HG03558 (cell line): Measurements from ENCODE around the gene C2orf80.
"Not testable (repeated sequence)": the region's sequence is repeated elsewhere in the genome, so short reads cannot be mapped to it uniquely, and the experiment has no call there.

ENCODE experiments used
- ATAC-seq: cut with Tn5 transposase; IDR thresholded peaks from one replicate; pipeline ENCODE4 v1.9.1; 2021; ENCODE audit warnings: moderate number of reproducible peaks; ENCODE audit not compliant: unreplicated experiment; ENCODE audit errors: extremely low read depth

Gene C2orf80

DNA sequence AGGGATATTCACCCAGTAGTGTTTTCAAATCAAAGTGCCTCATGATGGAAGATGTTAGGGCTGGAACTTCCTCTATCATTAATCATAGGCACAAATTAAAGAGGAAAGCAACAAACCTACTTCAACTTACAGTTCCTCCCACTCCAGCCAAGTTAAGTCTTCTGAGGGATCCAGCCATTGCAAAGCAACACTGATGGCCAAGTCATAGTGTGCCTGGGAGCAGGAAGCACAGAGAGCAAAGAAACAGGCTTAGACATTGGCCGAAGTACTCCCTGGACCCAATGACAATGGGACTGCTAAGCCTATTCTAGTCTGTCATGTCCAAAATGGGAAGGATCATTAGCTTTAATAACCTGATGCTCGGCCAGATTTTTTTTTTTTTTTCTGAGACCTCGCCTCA is 7.0 kb downstream of the C2orf80 start:
- ATAC-seq: no peak

DNA sequence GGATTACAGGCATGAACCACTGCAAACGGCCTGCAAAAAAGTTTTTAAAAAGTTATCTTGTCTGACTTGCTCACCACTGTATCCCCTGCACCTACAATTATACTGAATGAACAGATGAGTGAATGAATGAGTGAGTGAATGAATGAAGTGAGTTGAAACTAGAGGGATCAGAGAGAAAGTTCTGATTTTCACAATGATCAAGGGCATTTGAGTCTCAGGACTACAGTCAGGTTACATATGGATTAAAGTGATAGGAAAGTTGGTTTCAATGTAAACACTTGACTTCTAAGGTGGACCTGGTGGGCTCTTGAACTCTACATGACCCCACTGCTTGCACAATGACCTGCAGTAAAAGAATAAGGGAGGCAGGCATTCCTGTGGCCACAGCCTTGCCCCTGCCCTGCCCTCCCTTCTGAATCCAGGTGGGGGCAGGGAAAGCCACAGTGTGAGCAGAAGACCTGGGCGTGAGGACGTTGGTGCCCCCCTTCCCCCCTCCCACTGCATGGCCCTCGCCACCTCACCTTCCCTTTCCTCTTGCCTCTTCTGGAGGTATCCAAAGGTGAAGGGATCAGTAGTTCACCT is 10.7 kb downstream of the C2orf80 start:
- no peak for ATAC-seq

DNA sequence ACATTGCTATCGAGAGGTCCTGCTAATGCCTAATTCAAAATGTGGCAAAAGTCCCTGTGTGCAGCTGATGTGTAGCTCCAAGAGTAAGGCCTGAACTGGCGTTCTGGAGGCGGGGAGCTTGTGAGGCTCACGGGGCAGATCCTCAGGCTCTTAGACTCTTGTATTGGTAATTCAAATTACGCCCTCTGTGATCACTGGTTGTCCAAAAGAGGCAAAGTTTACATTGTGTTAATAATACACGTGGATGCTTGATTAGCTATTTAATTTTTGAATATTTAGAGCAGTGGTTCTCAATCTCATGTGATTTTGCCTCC is 14.0 kb downstream of the C2orf80 start:
- ATAC-seq: no peak

GRCh38 chr2:208175069-208175839 is 14.6 kb downstream of the C2orf80 start:
- ATAC-seq: peak; percentile 92

DNA sequence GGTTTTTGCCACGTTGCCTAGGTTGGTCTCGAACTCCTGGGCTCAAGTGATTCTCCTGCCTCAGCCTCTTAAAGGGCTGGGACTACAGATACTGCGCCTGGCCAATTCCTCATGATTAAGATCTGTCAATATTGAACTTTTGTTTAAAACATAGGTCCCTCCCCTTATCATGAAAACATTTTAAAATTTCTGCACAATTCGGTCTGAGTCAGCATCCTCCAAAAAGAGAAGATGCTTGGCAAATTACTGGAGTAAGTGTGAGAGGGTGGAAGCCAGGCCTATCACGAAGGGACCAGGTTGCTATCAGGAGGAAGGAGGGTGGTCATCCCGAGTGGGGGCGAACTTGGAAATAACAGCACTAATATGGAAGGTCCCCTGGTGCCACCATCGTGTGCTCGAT is 15.7 kb downstream of the C2orf80 start:
- ATAC-seq: no peak

- no peak for ATAC-seq
These were observed 17.7 kb downstream of the C2orf80 start for GRCh38 chr2:208172125-208172524.

- no peak for ATAC-seq
These were observed 24.7 kb downstream of the C2orf80 start for GRCh38 chr2:208164951-208165755.

- ATAC-seq: no peak
These were observed 26.3 kb downstream of the C2orf80 start, which contains the start of gene CRYGA for GRCh38 chr2:208163489-208163888. Gene CRYGA (minus strand): TSS chr2:208163589. CDS start chr2:208163556, 33 bp downstream.

- ATAC-seq: no peak
These were observed 33.4 kb downstream of the C2orf80 start for GRCh38 chr2:208156439-208156838.

DNA sequence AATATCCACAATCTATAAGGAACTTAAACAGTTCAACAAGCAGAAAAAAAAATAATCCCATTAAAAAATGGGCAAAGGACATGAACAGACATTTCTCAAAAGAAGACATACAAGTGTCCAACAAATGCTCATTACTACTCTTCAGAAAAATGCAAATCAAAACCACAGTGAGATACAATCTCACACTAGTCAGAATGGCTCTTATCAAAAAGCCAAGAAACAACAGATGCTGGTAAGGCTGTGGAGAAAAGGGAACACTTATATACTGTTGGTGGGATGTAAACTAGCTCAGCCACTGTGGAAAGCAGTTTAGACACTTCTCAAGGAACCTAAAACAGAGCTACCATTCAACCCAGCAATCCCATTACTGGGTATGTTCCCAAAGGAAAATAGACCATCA is 36.7 kb downstream of the C2orf80 start:
- no peak for ATAC-seq

- no peak for ATAC-seq
These were observed 38.9 kb downstream of the C2orf80 start for GRCh38 chr2:208150956-208151355.

DNA sequence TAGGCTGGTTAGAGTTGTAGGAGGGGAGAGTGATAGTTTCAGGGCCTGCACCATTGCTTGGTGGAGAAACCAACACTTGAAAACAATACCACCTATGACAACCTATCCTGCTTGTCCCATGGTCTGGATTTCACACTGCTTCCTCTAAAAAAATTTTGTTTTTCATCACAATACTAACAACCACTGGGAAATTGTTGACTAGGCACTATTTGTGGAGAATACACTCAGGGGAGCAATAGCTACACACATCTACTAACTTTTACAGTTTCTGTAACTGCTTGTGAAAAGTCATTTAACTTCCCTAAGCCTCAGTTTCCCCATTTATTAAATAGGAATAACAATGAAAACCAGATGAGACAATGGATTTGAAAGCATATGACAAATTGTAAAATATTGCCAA is 39.7 kb downstream of the C2orf80 start:
- no peak for ATAC-seq

GRCh38 chr2:208148803-208149202 is 41.0 kb downstream of the C2orf80 start:
- no peak for ATAC-seq

DNA sequence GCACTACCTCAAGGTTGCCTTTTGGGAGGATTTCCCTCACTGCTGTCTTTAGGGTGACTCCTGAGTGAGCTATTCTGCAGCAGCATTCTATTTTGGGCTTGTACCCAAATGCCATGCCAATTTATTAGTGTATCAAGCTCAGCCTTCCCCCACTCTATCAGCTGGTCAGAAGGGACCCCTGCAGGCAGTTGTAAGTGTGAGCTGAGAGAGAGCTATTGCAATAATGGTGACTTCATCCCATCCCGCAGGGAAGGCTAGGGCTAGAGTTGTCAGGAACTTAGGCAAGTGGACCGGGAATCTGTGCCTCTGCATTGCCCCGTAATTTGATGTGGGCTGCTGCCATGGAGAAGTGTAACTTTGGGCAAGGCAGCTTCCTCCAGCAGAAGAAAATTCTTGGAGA is 42.1 kb downstream of the C2orf80 start:
- no peak for ATAC-seq

GRCh38 chr2:208147008-208147407 is 42.8 kb downstream of the C2orf80 start:
- no peak for ATAC-seq

DNA sequence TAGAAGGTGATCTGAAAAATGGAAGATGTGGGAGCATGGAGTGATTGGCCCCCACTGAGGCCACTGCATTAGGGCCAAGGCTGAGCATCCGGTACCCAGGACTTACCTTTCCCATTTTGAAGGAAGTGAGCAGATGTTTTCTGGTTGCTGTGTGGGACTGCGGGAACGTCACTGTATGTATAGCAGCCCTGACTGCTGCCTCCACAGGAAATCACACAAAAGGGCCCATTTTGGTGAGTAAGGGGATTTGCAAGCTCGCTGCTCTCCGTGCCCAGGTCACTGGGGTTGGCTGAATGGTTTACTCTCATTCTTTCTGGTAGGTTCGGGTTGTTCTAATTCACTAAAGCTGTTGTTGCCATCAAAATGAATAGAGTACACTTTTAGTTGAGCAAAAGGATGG is 43.8 kb downstream of the C2orf80 start, which contains the start of gene CRYGB:
TSS of gene CRYGB (minus strand) at position 153 of the 400 bp plus-strand sequence. CDS start at position 115, 38 bp downstream.
- ATAC-seq: no peak

- ATAC-seq: no peak
These were observed 46.7 kb downstream of the C2orf80 start for GRCh38 chr2:208142925-208143799.

DNA sequence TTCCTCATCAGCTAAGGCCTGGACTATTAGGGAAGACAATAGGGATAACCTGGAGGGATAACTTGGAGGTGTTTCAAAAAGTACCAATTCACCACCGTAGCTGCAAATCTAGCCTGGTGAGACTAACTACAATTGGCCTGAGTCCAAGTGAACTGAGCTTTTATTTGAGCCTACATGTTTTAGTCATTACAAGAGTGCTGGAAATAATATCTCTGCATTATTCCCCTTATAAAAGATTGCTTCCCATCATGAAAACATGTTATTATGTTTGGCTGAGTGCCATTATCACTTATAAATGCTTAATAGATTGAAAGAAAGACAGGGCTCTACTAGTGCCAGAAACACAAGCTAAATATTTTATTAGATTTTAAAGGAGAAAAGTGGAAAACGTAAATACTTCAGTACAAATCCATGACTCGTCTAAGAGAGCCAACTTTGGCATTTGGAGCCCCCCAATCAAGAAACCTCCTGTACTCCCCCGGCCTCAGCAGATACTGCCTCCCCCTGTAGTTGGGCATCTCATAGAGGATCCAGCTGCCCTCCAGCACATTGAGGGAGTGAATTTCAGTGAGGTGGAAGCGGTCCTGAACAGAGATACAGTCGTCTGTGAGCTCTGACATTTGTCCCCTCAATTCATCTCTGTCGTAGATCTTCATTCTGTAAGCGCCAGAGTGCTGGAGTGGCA is 47.4 kb downstream of the C2orf80 start:
- ATAC-seq: no peak

DNA sequence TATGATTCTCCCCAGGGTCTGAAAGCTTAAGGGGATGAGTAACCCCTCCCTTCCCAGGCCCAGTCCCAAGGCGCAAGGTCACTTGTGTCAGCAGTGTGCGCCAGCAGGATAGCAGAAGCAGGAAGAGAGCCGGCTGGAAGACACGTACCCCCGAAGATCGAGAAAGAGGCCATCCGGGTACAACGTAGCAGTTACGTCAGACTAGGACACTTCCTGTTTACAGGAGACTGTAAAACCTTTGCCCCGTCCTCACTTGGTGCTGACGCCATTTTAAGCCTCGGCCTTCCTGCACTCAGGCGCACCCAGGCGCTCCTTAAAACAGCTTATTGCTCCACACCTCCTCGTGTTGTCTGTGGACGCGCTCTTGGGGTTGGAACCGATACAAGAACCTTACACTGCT is 50.4 kb downstream of the C2orf80 start:
- no peak for ATAC-seq

DNA sequence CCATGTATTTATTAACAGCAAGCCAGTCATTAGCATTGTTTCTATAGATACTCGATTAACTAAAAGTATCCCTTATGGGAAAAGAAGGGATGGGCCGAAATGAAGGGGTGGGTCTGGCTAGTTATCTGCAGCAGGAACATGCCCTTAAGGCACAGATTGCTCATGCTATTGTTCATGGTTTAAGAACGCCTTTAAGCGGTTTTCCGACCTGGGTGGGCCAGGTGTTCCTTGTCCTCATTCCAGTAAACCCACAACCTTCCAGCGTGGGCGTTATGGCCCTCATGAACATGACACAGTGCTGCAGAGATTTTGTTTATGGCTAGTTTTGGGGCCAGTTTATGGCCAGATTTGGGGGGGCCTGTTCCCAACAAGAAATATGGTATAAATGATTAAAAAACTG is 51.5 kb downstream of the C2orf80 start:
- not testable (repeated sequence) for ATAC-seq
